ENCODE results near the gene SPATS2.

DNA sequence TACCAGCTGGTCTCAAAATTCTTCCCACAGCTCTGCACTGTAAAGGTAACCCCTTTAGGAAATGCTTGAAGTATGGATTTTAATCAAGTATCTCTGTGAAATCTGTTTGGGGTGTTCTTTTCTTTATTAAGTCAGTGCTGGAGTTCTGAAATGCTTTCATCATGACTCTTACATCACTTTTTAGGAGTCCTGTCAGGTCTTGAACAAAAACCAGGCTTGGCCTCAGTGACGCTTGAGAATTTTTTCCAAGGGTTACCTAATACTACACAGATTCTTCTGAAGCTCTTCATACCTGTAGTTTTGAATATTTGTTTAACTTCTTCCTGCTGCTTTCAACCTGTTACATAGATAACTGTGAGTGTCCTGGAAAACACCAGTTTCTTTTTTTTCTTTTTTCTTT, 124.6 kb downstream of the SPATS2 start:
- TF ChIP-seq, protein P1, sequence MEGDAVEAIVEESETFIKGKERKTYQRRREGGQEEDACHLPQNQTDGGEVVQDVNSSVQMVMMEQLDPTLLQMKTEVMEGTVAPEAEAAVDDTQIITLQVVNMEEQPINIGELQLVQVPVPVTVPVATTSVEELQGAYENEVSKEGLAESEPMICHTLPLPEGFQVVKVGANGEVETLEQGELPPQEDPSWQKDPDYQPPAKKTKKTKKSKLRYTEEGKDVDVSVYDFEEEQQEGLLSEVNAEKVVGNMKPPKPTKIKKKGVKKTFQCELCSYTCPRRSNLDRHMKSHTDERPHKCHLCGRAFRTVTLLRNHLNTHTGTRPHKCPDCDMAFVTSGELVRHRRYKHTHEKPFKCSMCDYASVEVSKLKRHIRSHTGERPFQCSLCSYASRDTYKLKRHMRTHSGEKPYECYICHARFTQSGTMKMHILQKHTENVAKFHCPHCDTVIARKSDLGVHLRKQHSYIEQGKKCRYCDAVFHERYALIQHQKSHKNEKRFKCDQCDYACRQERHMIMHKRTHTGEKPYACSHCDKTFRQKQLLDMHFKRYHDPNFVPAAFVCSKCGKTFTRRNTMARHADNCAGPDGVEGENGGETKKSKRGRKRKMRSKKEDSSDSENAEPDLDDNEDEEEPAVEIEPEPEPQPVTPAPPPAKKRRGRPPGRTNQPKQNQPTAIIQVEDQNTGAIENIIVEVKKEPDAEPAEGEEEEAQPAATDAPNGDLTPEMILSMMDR (IDR thresholded peaks at IDR 0.05; ENCODE audit: low read length) = no peak
- no peak for TF ChIP-seq EZH2 (IDR thresholded peaks at IDR 0.05; ENCODE audit: borderline replicate concordance, low read length)

Measured in OCI-LY1 (cell line).